HG02759 (cell line): Measurements from ENCODE around the gene EEF2K.
A peak's percentile ranks its signal among the peaks of the same experiment; 100 is the strongest.
"Not testable (repeated sequence)": the region's sequence is repeated elsewhere in the genome, so short reads cannot be mapped to it uniquely, and the experiment has no call there.

Experiments used
- ATAC-seq: cut with Tn5 transposase; IDR thresholded peaks from one replicate; pipeline ENCODE4 v1.9.1; 2021; ENCODE audit warnings: mild to moderate bottlenecking, moderate library complexity; ENCODE audit not compliant: unreplicated experiment

Gene EEF2K

DNA sequence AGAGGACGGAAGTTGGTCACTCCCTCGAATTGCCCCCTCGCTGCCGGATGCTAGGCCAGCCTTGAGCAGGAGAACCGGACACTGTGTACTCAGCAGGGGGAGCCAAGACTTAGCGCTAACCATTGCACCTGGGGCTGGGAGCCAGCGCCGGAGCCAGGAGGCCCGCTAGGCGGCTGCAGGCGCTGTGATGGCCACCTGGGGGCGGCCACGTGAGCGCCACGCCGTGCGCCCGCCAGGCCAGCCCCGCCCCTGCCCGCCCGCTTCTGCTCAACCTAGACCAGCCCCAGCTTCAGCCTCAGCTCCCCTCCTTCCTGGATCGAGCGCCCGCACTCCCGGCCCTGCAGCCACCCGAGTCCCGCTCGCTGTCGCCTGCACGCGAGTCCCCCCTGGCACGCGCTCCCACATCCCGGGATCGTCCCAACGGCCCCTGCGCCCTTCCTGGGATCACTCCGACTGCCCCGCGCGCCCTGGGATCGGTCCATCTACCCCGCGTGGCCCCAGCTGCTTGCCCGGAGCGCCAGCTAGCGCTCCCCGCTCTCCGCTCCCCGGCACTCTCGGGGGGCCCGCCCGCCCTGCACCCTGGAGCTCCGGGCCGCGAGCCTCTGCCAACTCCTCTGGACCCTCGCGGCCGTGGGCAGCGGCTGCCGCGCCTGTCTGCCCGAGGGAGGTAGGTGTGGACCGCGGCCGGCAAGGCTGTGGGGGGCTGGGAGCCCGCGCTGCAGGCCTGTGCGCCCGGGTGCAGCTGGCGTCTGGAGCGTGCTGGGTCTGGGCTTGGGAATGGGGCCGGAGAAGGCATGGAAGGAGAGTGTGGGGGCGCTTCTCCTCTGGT, at the start of gene EEF2K:
TSS of gene EEF2K (plus strand) at position 266 of the 829 bp plus-strand sequence. CDS start 19,452 bp downstream, outside the sequence.
- ATAC-seq = peak; percentile 90

GRCh38 chr16:22161401-22161800, 44.7 kb upstream of the EEF2K start:
- ATAC-seq = no peak

DNA sequence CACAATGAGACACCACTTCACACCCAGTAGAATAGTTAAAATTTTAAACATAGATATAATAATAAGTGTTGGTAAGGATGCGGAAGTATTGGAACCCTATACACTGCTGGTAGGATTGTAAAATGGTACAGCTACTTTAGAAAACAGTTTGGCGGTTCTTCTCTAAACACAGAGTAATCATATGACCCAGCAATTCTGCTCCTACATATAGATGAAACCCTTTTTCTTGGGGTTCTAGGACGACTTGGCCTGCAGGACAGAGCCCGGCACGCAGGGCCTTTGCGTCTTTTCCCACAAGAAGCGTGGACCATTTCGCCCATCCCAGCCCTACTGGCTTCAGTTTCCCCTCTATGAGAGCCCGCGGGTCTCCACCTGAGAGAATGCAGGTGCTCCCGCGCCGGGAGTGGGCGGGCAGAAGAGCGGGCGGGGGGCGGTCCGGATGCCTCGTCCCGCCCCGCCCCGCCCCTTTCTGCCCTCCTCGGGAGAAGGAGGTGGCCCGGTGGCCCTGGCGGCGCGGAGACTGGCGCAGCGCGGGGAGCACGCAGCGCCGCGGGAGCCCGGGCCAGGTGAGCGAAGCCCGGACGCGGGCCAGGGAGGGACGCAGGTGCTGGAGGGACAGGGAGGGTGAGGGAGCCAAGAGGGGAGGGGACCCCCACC, 44.0 kb upstream of the EEF2K start, which contains the start of gene SDR42E2:
TSS of gene SDR42E2 (plus strand) at position 508 of the 657 bp plus-strand sequence. CDS start 3,077 bp downstream, outside the sequence.
- no peak for ATAC-seq

DNA sequence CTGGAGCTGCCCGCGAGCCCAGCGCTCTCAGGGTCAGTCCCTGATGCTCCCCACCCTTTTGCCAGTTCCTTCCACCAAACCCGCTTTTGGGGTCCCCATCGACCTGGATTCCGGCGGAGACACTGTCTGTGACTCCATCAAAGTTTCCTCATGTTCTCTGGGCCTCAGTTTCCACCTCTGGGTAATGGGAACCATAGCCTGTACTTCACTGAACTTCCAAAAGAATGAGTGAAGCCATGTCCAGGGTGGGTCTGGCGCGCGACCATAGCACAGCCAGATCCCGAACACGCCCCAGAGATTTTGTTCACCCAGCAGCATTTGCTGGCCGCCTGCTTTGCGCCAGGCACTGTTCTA, 43.4 kb upstream of the EEF2K start:
- no peak for ATAC-seq

DNA sequence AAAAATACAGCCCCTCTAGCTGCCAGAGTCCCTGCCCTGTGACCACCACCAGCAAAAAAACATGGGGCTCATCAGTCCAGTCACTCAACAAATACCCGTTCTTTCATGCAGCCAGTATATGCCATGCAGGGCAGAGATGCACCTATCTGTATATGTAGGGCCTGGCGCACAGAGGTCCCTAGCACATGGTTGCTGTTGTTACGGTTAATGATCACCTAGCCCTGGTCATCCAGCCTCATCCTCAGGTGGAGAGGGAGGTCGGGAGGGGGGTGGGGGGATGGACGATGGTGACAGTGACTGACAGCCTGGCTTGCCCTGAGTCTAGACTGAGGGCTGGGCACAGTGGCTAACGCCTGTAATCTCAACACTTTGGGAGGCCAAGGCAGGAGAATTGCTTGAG, 42.3 kb upstream of the EEF2K start:
- no peak for ATAC-seq

GRCh38 chr16:22164482-22164881, 41.6 kb upstream of the EEF2K start:
- no peak for ATAC-seq

DNA sequence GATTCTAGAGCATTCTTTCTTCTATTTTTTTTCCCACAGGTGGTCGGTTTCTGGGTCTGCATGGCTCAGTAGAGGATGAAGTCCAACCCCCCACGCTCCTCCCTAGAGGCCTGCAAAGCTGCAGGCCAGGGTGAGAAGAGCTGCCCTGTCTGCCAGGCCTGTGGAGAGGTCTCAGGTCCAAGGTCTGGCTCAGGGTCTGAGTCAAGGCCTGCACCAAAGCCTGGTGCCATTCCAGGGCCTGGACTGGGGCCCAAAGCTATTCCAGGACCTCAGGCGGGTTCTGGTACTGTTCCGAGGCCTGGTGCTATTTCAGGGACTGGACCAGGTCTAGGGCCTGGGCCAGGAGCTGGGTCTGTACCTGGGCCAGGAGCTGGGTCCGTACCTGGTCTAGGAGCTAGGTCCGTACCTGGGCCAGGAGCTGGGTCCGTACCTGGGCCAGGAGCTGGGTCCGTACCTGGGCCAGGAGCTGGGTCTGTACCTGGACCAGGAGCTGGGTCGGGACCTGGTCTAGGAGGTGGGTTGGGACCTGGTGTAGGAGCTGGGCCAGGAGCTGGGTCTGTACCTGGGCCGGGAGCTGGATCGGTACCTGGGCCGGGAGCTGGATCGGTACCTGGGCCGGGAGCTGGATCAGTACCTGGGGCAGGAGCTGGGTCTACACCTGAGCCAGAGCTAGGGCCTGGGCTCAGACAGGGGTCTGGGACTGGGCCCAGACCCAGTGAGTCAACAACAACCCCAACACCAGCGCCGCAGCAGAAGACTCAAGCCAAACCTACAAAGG, 40.4 kb upstream of the EEF2K start:
- no peak for ATAC-seq

DNA sequence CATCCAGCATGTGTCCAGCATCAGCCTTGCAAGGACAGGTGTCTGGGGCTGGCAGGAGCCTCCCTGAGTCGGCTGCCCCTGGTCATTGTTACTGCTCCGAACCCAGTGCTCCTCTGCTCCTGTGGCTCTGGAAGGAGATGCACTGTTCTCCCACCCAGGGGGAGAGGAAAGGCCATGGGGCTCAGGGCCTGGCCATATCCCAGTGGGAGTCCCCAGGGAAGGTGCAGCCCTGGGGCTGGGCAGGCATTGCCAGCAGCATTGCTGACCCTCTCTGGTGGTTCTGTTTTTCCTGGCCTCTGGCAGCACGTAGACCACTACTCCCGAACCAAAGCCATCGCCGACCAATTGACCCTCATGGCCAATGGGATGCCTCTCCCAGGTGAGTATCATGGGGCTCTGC, 34.1 kb upstream of the EEF2K start:
- no peak for ATAC-seq

DNA sequence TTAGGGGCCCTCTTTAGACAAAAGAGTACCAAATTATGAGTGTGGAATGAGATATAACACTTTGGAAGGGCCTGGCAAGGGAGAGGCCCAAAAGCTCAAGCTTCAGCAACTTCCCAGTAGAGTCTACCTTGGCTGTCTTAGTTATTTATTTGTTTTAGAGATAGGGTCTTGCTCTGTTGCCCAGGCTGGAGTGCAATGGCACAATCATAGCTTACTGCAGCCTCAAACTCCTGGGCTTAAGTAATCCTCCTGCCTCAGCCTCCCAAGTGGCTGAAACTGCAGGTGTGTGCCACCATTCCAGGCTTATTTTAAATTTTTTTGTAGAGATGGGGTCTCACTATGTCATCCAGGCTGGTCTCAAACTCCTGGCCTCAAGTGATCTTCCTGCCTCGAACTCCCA, 33.4 kb upstream of the EEF2K start:
- not testable (repeated sequence) for ATAC-seq

DNA sequence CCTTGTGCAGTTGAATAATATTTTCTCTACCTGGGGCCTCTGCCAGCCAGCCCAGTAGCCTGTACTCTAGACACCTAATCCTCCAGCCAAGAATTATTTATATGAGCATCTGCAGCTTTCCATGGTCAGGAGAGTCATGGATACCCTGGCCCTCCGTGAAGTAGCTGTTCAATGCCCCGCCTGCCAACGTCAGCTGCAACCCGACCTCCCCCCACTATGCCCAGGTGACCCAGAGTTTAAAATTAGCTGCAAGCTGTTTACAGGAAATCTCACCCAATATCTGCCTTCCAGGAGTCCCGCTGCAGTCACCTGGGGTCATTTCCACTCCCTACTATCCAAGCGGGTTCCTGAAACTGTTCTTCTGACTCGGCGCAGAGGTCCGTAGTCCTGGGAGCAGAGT, 31.4 kb upstream of the EEF2K start:
- ATAC-seq = no peak

GRCh38 chr16:22177968-22178930, 27.8 kb upstream of the EEF2K start:
- ATAC-seq = no peak

DNA sequence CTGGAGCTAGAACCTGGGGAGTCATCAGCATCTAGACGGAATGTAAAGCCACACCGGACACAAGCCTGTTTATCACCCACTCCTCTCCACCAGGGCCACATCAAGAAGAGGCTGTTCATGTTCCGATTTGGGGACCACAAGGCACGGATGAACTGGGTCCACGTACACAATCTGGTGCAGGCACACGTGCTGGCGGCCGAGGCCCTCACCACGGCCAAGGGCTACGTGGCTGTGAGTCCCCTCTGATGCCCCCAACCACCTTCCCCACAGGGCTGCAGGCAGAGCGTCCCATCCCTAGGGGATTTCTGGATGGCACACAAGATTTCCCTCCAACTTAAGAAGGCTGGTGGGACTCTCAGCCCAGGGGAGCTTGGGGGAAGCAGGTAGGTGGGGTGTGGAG, 24.7 kb upstream of the EEF2K start:
- no peak for ATAC-seq

GRCh38 chr16:22181843-22182242, 24.2 kb upstream of the EEF2K start:
- ATAC-seq = no peak

- ATAC-seq = no peak
Measured at GRCh38 chr16:22183335-22183734, 22.7 kb upstream of the EEF2K start.

DNA sequence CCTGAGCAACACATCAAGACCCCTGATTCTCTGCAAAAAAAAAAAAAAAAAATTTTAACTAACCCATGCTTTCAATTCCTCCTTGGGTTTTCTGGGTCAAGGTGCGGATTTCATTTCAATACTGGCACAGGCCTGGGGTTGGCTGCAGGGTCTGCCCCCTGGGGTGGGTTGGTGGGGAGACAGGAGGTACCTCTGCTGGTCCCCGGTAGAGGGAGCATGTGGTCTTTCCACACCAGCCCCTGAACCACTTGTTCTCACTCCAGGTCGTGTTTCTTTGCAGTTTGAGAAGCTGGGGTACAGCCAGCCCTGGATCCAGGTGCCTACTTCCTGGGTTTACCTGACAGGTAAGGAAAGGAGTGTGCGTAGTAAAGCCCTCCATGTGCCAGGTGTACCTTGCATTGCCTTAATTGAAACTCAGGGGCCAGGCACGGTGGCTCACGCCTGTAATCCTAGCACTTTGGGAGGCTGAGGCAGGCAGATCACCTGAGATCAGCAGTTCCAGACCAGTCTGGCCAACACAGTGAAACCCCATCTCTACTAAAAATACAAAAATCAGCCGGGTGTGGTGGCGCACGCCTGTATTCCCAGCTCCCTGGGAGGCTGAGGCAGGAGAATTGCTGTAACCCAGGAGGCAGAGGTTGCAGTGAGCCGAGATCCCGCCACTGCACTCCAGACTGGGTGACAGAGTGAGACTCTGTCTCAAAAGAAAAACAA, 22.0 kb upstream of the EEF2K start:
- ATAC-seq = no peak

DNA sequence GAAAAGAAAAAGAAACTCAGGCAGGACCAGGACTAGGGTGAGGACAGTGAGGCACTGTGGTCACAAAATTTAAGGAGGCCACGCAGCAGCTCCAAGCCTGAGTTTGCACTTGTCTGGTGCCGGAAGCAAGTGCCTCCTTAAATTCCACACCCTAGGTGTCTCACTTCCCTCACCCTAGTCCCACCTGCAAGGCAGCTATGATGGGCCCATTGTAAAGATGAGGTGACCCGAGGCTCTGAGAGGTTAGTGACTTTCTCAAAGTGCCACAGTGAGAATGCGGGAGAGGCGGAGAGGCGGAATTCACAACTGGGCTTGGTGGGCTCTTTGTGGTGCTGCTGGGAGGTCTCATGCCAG, 21.5 kb upstream of the EEF2K start:
- ATAC-seq = no peak

DNA sequence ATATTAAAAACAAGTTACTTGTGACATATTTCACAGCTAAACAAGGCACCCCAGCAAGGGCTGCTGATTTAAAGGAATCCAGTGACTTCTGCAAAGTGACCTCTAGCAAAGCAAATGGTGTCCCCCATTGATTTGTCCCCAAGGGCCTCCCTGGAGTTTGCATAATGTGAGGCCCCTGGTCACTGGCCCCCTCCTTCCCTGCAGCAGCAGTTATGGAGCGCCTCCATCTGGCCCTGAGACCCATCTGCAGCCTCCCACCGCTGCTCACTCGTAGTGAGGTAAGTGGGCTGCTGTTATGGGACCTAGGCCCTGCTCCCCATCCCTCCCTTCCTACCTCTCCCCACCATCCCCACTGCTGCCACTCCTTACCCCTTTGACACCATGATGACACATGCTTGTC, 19.6 kb upstream of the EEF2K start:
- ATAC-seq = no peak

DNA sequence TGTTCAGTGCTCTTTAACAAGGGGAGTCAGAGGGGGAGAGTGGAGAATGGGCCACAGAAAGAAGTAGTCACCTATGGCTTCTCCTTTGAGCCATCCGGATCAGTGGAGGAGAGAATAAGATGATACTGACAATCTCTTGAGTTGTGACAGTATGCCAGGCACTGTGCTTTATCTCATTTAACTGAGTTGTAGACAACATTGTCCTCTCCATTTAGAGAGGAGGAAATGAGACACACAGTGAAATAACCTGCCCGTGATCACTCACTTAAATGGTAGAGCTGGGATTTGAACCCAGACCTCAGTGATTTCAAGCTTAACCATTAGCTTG, 17.8 kb upstream of the EEF2K start:
- ATAC-seq = no peak

- ATAC-seq = no peak
Measured at GRCh38 chr16:22188595-22189442, 17.3 kb upstream of the EEF2K start.
